NCI-H446 (cell line): ENCODE results near the gene SDK1.

Source experiments
- DNase-seq, 2 experiments: peaks; one replicate each; lab custom pipeline; 2025; lab: John Stamatoyannopoulos, UW

The SDK1 gene

GRCh38 chr7:3292694-3293093, 8.4 kb upstream of the SDK1 start:
- DNase-seq, result no peak

GRCh38 chr7:3294432-3295100, 6.5 kb upstream of the SDK1 start:
- no peak for DNase-seq

GRCh38 chr7:3297105-3297819, 3.8 kb upstream of the SDK1 start:
- DNase-seq, result no peak

GRCh38 chr7:3300221-3300650, 816 bp upstream of the SDK1 start:
- DNase-seq, result no peak

GRCh38 chr7:3301449-3301731, 338 bp downstream of the SDK1 start:
- no peak for DNase-seq

- no peak for DNase-seq
Measured at GRCh38 chr7:3301831-3302618, 973 bp downstream of the SDK1 start.

GRCh38 chr7:3302681-3303320, 1.7 kb downstream of the SDK1 start:
- no peak for DNase-seq

GRCh38 chr7:3304131-3304530, 3.1 kb downstream of the SDK1 start:
- no peak for DNase-seq

GRCh38 chr7:3307435-3307834, 6.4 kb downstream of the SDK1 start:
- DNase-seq, result no peak

GRCh38 chr7:3309140-3309539, 8.1 kb downstream of the SDK1 start:
- DNase-seq, result peak in 1 of 2 experiments; percentile 3

GRCh38 chr7:3309956-3310355, 8.9 kb downstream of the SDK1 start:
- DNase-seq, result no peak

GRCh38 chr7:3310884-3311283, 9.8 kb downstream of the SDK1 start:
- no peak for DNase-seq

GRCh38 chr7:3312583-3312982, 11.5 kb downstream of the SDK1 start:
- DNase-seq, result no peak

- DNase-seq, result no peak
Measured at GRCh38 chr7:3318874-3319273, 17.8 kb downstream of the SDK1 start.

- no peak for DNase-seq
Measured at GRCh38 chr7:3321206-3321605, 20.2 kb downstream of the SDK1 start.

- DNase-seq, result no peak
Measured at GRCh38 chr7:3321745-3322144, 20.7 kb downstream of the SDK1 start.

GRCh38 chr7:3326246-3326645, 25.2 kb downstream of the SDK1 start:
- DNase-seq, result no peak

GRCh38 chr7:3327099-3327498, 26.0 kb downstream of the SDK1 start:
- DNase-seq, result no peak

GRCh38 chr7:3327655-3328054, 26.6 kb downstream of the SDK1 start:
- no peak for DNase-seq

GRCh38 chr7:3332308-3332707, 31.3 kb downstream of the SDK1 start:
- DNase-seq, result no peak

GRCh38 chr7:3333861-3334260, 32.8 kb downstream of the SDK1 start:
- DNase-seq, result no peak

- DNase-seq, result no peak
Measured at GRCh38 chr7:3336042-3336665, 35.1 kb downstream of the SDK1 start.
